Neuronal stem cell (in vitro differentiated cells): Measurements from ENCODE around the gene TRIM8.

Experiments
- DNase-seq: peaks from one replicate; pipeline ENCODE4 v3.0.0-alpha.2; 2013; ENCODE audit warnings: low spot score
- H2AFZ ChIP-seq: one replicate; pipeline ENCODE4 v1.6.1; 2013; ENCODE audit warnings: mild to moderate bottlenecking, low read length, inconsistent platforms
- H2AK5ac ChIP-seq: 2 replicates; pipeline ENCODE4 v1.6.1; 2013; ENCODE audit warnings: low read depth, mild to moderate bottlenecking, inconsistent platforms, low read length, moderate library complexity, mixed read lengths
- H2BK120ac ChIP-seq: 2 replicates; pipeline ENCODE4 v1.6.1; 2013; ENCODE audit warnings: low read depth, mild to moderate bottlenecking, inconsistent platforms, low read length, moderate library complexity, mixed read lengths
- H2BK12ac ChIP-seq: one replicate; pipeline ENCODE4 v1.6.1; 2013; ENCODE audit warnings: low read length, inconsistent platforms
- H2BK15ac ChIP-seq: 2 replicates; pipeline ENCODE4 v1.6.1; 2013; ENCODE audit warnings: mild to moderate bottlenecking, low read length, inconsistent platforms, mixed read lengths
- H2BK5ac ChIP-seq: one replicate; pipeline ENCODE4 v1.6.1; 2013; ENCODE audit warnings: inconsistent platforms, mild to moderate bottlenecking, low read length, moderate library complexity
- H3K14ac ChIP-seq: one replicate; pipeline ENCODE4 v1.6.1; 2013; ENCODE audit warnings: low read length, inconsistent platforms
- H3K18ac ChIP-seq: 2 replicates; pipeline ENCODE4 v1.6.1; 2013; ENCODE audit warnings: low read length, inconsistent platforms
- H3K23ac ChIP-seq: 2 replicates; pipeline ENCODE4 v1.6.1; 2013; ENCODE audit warnings: low read depth, mild to moderate bottlenecking, mixed read lengths, low read length, inconsistent platforms; ENCODE audit not compliant: poor library complexity
- H3K27ac ChIP-seq: replicated peaks from 3 replicates; pipeline ENCODE4 v1.5.1; 2013; ENCODE audit warnings: low read length, inconsistent platforms
- H3K27me3 ChIP-seq, 3 experiments: 2 replicates each; pipeline ENCODE4 v1.6.1; 2013; ENCODE audit warnings: low read length in 3 of 3, mild to moderate bottlenecking in 2 of 3, inconsistent platforms in 1 of 3, low read depth in 1 of 3, mixed read lengths in 1 of 3, moderate library complexity in 1 of 3; ENCODE audit not compliant: control insufficient read depth in 3 of 3, insufficient read depth in 3 of 3
- H3K36me3 ChIP-seq, 2 donors: replicated peaks in 1 of 2; 2 replicates each; pipeline ENCODE4 v1.6.1; 2013; ENCODE audit warnings: low read length in 2 of 2; ENCODE audit not compliant: control insufficient read depth in 2 of 2, insufficient read depth in 2 of 2
- H3K4ac ChIP-seq: 2 replicates; pipeline ENCODE4 v1.6.1; 2013; ENCODE audit warnings: inconsistent platforms, mild to moderate bottlenecking, low read length, moderate library complexity
- H3K4me1 ChIP-seq, 2 donors: 1 replicate in 1 of 2; 2 replicates in 1 of 2; pipeline ENCODE4 v1.6.1; 2013; ENCODE audit warnings: low read length in 2 of 2, low read depth in 1 of 2; ENCODE audit not compliant: control insufficient read depth in 2 of 2, insufficient read depth in 1 of 2
- H3K4me2 ChIP-seq: one replicate; pipeline ENCODE4 v1.6.1; 2013; ENCODE audit warnings: mild to moderate bottlenecking, low read length, inconsistent platforms; ENCODE audit not compliant: insufficient read depth, poor library complexity, severe bottlenecking
- H3K4me3 ChIP-seq, 2 donors: 2 replicates each; pipeline ENCODE4 v1.5.1; 2013; ENCODE audit warnings: low read length in 2 of 2, mild to moderate bottlenecking in 2 of 2, inconsistent platforms in 1 of 2, moderate library complexity in 1 of 2
- H3K79me1 ChIP-seq: one replicate; pipeline ENCODE4 v1.6.1; 2013; ENCODE audit warnings: low read depth, mild to moderate bottlenecking, inconsistent platforms, low read length, moderate library complexity
- H3K9ac ChIP-seq: one replicate; pipeline ENCODE4 v1.6.1; 2013; ENCODE audit warnings: mild to moderate bottlenecking, low read depth, low read length, inconsistent platforms; ENCODE audit not compliant: poor library complexity
- H3K9me3 ChIP-seq, 2 donors: replicated peaks in 1 of 2; 2 replicates each; pipeline versions ENCODE3 to v1.6.1; 2013; ENCODE audit warnings: low read length in 2 of 2, mild to moderate bottlenecking in 2 of 2, inconsistent platforms in 1 of 2, low read depth in 1 of 2, mixed read lengths in 1 of 2, moderate library complexity in 1 of 2; ENCODE audit not compliant: control insufficient read depth in 2 of 2, insufficient read depth in 1 of 2
- H4K8ac ChIP-seq: one replicate; pipeline ENCODE4 v1.6.1; 2013; ENCODE audit warnings: low read depth, mild to moderate bottlenecking, inconsistent platforms, low read length, moderate library complexity
- H4K91ac ChIP-seq: one replicate; pipeline ENCODE4 v1.6.1; 2013; ENCODE audit warnings: low read length, low read depth, mild to moderate bottlenecking, inconsistent platforms; ENCODE audit not compliant: poor library complexity
- WGBS, 2 donors: extraction: QIAGEN DNeasy Blood & Tissue Kit; methylation state at CpG; one replicate each; pipeline ENCODE4 v1.1.7; 2013; ENCODE audit warnings: missing lambda C conversion rate in 2 of 2, mixed read lengths in 1 of 2; ENCODE audit not compliant: insufficient read length in 2 of 2, insufficient replicate concordance in 1 of 2; ENCODE audit errors: extremely low coverage in 2 of 2; 5-methylcytosine and 5-hydroxymethylcytosine counted together

TRIM8 gene

DNA sequence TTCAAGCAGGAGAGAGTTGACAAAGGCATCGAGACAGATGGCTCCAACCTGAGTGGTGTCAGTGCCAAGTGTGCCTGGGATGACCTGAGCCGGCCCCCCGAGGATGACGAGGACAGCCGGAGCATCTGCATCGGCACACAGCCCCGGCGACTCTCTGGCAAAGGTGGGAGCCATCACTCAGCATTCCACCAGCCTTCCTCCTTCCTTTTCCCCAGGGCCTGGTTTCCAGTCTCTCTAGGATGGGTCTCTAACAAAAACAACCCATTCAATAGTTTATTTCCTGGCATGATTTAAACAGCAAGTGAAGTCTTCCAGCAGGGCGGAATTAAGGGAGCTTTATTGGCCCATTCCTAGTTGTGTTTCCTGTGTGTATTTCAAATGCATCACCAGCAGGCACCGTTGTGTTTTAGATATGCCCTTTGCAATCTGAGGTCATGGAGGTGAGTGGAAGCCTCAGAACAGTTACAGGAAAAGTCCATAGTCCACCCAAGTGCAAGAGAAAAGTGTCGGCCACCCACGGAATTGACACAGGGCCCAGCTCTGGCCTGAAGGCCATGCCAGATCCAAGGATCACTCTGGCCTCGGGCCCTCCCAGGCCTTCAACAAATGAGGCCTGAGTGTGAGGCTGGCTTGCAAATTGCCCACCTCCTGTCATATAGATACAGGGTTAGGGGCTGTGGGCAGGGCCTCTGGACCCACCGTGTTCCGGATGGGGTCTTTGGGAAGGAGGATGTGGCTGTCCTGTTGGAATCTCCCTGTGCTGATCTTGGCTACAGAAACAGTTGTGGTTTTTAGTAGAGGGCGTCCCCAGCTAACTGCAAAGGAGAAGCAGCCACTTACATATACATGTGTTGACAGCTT lies 46.9 kb upstream of the TRIM8 start:
- Histone ChIP-seq H3K79me1 (peaks cover 2% of the 10 kb centered on the region), H2AK5ac (no peak overlapping the region), H2BK5ac (no peak overlapping the region), H3K4me2 (no peak overlapping the region), H3K9me3 (no peaks in the 10 kb centered on the region), H3K9ac (no peak overlapping the region), H3K4me3 (no peak overlapping the region), H4K91ac (no peak overlapping the region), H3K18ac (no peak overlapping the region), H2BK12ac (no peak overlapping the region), H2AFZ (no peak overlapping the region), H3K27me3 (no peaks in the 10 kb centered on the region), H2BK15ac (no peak overlapping the region), H3K14ac (no peak overlapping the region), H4K8ac (no peak overlapping the region), H3K36me3 (peaks cover 28 to 63% of the 10 kb centered on the region in 2 donors), H3K23ac (no peak overlapping the region), H3K4ac (no peak overlapping the region), H3K27ac (no peak overlapping the region), H2BK120ac (no peak overlapping the region), H3K4me1 (peaks cover 0 to 7% of the 10 kb centered on the region in 2 donors)
- no CpG with 5 or more reads among the region's 16 CpGs for WGBS, 2 donors
- no peak for DNase-seq

DNA sequence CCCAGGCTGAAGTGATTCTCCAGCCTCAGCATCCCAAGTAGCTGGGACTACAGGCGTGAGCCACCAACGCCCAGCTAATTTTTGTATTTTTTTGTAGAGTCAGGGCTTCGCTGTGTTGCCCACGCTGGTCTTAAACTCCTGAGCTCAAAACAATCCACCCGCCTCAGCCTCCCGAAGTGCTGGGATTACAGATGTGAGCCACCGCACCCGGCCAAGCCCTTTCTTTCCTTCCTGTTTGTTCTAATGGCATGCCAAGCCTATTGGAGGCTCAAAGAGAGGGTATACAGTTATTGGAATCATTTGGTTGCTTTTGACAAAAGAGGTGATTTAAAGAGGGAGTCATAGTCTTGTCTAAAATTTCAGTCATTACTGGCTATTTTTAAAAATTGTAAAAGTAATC lies 46.0 kb upstream of the TRIM8 start:
- Histone ChIP-seq H3K4ac (no peak overlapping the region), H2AFZ (no peak overlapping the region), H2BK120ac (no peak overlapping the region), H3K27me3 (no peaks in the 10 kb centered on the region), H3K27ac (no peak overlapping the region), H2AK5ac (no peak overlapping the region), H3K36me3 (peaks cover 33 to 71% of the 10 kb centered on the region in 2 donors), H3K4me3 (no peak overlapping the region), H4K91ac (no peak overlapping the region), H4K8ac (no peak overlapping the region), H3K4me2 (no peak overlapping the region), H3K18ac (no peak overlapping the region), H3K9me3 (no peaks in the 10 kb centered on the region), H2BK12ac (no peak overlapping the region), H3K4me1 (peaks cover 0 to 7% of the 10 kb centered on the region in 2 donors), H3K14ac (no peak overlapping the region), H3K79me1 (peaks cover 2% of the 10 kb centered on the region), H3K23ac (no peak overlapping the region), H3K9ac (no peak overlapping the region), H2BK5ac (no peak overlapping the region), H2BK15ac (no peak overlapping the region)
- no CpG with 5 or more reads among the region's 8 CpGs for WGBS, 2 donors
- no peak for DNase-seq

DNA sequence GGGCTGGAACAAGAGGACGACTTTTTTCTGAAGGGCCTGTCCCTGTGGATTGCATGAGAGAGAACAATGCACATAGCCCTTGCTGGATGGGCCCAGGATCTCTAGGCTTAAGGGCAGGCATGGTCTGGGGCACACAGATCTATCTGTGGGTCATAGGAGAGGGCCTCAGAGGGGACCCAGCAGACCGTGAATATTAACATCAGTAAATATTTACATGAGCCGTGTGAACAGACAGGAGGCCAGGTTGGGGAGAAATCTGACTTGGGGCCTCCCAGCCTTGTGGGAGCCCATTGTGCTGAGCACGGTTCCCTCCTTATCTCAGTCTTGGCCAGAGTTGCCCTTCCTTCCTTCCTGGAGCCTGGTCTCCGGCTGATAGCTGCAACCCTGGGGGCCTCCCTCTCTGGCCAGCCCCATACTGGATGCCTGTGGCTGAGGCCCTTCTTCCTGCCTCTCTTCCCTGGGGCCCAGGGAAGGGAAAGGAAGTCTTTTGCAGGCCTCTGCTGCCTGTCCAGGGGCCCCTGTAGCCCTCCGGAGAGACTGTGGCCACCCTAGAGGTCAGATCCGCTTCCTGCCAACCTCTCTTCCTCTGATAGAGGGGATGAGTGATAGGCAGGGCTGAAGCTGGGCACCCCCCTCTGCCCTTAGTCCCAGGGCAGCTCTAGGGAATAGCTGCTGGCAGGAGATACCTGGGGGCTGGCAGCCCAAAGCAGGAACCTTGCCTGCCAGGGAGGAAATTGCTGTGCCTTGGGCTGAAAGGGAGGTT lies 44.5 kb upstream of the TRIM8 start:
- H3K27ac ChIP-seq: no peak overlapping the region
- no peak for DNase-seq
- no peak overlapping the region for H3K9ac ChIP-seq
- H4K91ac ChIP-seq: no peak overlapping the region
- no peak overlapping the region for H3K4me3 ChIP-seq
- no peak overlapping the region for H3K23ac ChIP-seq
- H3K36me3 ChIP-seq: peaks cover 36 to 75% of the 10 kb centered on the region in 2 donors
- no peak overlapping the region for H2AFZ ChIP-seq
- no peak overlapping the region for H2AK5ac ChIP-seq
- H3K4ac ChIP-seq: no peak overlapping the region
- H3K9me3 ChIP-seq: no peaks in the 10 kb centered on the region
- no peak overlapping the region for H3K4me2 ChIP-seq
- no peak overlapping the region for H3K18ac ChIP-seq
- no CpG with 5 or more reads among the region's 7 CpGs for WGBS, 2 donors
- no peak overlapping the region for H2BK120ac ChIP-seq
- no peak overlapping the region for H4K8ac ChIP-seq
- no peak overlapping the region for H2BK15ac ChIP-seq
- H3K14ac ChIP-seq: no peak overlapping the region
- peaks cover 0 to 7% of the 10 kb centered on the region in 2 donors for H3K4me1 ChIP-seq
- no peak overlapping the region for H2BK12ac ChIP-seq
- H3K27me3 ChIP-seq: no peaks in the 10 kb centered on the region
- no peak overlapping the region for H2BK5ac ChIP-seq
- H3K79me1 ChIP-seq: peaks cover 2% of the 10 kb centered on the region

DNA sequence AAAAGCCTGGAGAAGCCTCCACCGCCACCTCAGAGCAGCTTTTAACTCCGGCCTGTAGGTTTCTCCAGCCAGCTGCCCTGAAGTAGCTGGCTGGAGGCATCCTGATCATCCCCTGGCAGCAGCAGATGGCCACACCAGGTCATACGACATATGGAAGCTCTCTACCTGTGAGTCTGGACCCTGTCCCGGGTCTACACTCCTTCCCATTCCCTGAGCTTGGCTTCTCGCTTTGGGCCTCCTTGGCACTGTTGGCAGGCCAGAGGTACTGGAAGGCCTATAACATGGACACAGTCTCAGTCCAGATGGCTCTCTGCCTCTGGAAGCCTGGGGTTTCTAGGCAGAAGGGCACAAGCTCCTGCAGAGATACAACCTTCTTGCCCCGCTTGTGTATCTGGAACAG lies 43.5 kb upstream of the TRIM8 start:
- Histone ChIP-seq H3K4me3 (no peak overlapping the region), H2AFZ (no peak overlapping the region), H3K18ac (no peak overlapping the region), H2BK120ac (no peak overlapping the region), H3K9me3 (no peaks in the 10 kb centered on the region), H3K4ac (no peak overlapping the region), H3K27me3 (no peaks in the 10 kb centered on the region), H3K14ac (no peak overlapping the region), H2BK15ac (no peak overlapping the region), H4K8ac (no peak overlapping the region), H3K23ac (no peak overlapping the region), H3K4me1 (peaks cover 0 to 7% of the 10 kb centered on the region in 2 donors), H2BK12ac (no peak overlapping the region), H3K27ac (no peak overlapping the region), H4K91ac (no peak overlapping the region), H2AK5ac (no peak overlapping the region), H3K36me3 (peaks cover 36 to 81% of the 10 kb centered on the region in 2 donors), H2BK5ac (no peak overlapping the region), H3K9ac (no peak overlapping the region), H3K4me2 (no peak overlapping the region), H3K79me1 (peaks cover 2% of the 10 kb centered on the region)
- no CpG with 5 or more reads among the region's 6 CpGs for WGBS, 2 donors
- no peak for DNase-seq
